K562 (cell line): ENCODE results near the gene NPDC1. TPM values are rescaled to one million over a fixed set of nuclear protein-coding genes. Genes with fewer than 3 reads are reported as not detected.
A peak's percentile ranks its signal among the peaks of the same experiment; 100 is the strongest.

Experiments used
- BCL6 ChIP-seq: fragments of 250-450 bp; sonication (Bioruptor Pico); IDR thresholded peaks from 2 replicates; pipeline ENCODE4 v1.4.0; 2020
- BDP1 ChIP-seq: IDR thresholded peaks from 3 replicates; pipeline ENCODE4 v1.6.1; 2011; ENCODE audit not compliant: insufficient read length, insufficient read depth
- CAMTA2 ChIP-seq: fragments of 250-450 bp; sonication (Bioruptor Pico); conservative IDR thresholded peaks from 2 replicates; pipeline ENCODE4 v1.5.1; 2022
- HNRNPL ChIP-seq: fragments of 200-400 bp; formaldehyde crosslinking; IDR thresholded peaks from 2 replicates; pipeline ENCODE4 v1.6.1; 2017; ENCODE audit warnings: low read depth, mild to moderate bottlenecking, low read length
- NEUROD1 ChIP-seq: fragments of 150-350 bp; IDR thresholded peaks from 2 replicates; pipeline ENCODE4 v1.6.1; 2014; ENCODE audit warnings: borderline replicate concordance, low read length, low read depth; ENCODE audit not compliant: partially characterized antibody
- PHB2 ChIP-seq: fragments of 450-650 bp; IDR thresholded peaks from 2 replicates; pipeline ENCODE4 v1.6.1; 2017; ENCODE audit warnings: low read depth
- POLR2A ChIP-seq: fragments of 450-650 bp; conservative IDR thresholded peaks from 2 replicates; pipeline ENCODE4 v1.6.1; 2016
- SMARCA5 ChIP-seq: fragments of 450-650 bp; IDR thresholded peaks from 2 replicates; pipeline ENCODE4 v1.6.1; 2016
- SP2 ChIP-seq: IDR thresholded peaks from 2 replicates; pipeline ENCODE4 v1.6.1; 2011; ENCODE audit warnings: mild to moderate bottlenecking, low read depth, low read length, moderate library complexity; ENCODE audit not compliant: poor library complexity, severe bottlenecking; ENCODE audit errors: extremely low read depth
- SUPT5H ChIP-seq: fragments of 450-650 bp; IDR thresholded peaks from 2 replicates; pipeline ENCODE4 v1.6.1; 2016
- ZNF134 ChIP-seq: fragments of 250-450 bp; sonication (Bioruptor Pico); conservative IDR thresholded peaks from 2 replicates; pipeline ENCODE4 v1.4.0; 2020
- polyA plus RNA-seq, 8 experiments: library from polyadenylated mRNA; depleted of rRNA in 4 of 8; stranded (reverse) in 5 of 8; unstranded in 3 of 8; fragments of >200 nt; fragmentation: Nextera tagmentation in 2 of 8; fragmentation: Illumina TruSeq in 1 of 8; extraction: Ambion mirVana in 2 of 8; extraction: Trizol in 1 of 8; gene quantifications; 2 replicates each; pipeline versions ENCODE4 v1.2.1 to v1.2.3, GENCODE V29; 2011 to 2014; ENCODE audit warnings: inconsistent platforms in 1 of 8, missing spikeins in 1 of 8
- total RNA-seq, 7 experiments: library from RNA; depleted of rRNA in 6 of 7; stranded (reverse); fragments of >200 nt in 6 of 7; fragmentation: Illumina TruSeq in 2 of 7; extraction: Trizol in 2 of 7; gene quantifications; 2 replicates each; pipeline versions ENCODE4 v1.2.1 to v1.2.3, GENCODE V29; 2011 to 2021; ENCODE audit warnings: low replicate concordance in 1 of 7
- TF ChIP-seq, protein P1 (sequence below): fragments of 450-650 bp; IDR thresholded peaks from 2 replicates; pipeline ENCODE4 v1.6.1; 2016; ENCODE audit warnings: mild to moderate bottlenecking
- TF ChIP-seq, protein P2 (sequence below): sonication (generic); formaldehyde crosslinking; IDR thresholded peaks from 2 replicates; pipeline ENCODE4 v1.8.0; 2022; ENCODE audit warnings: missing genetic modification reagents, mild to moderate bottlenecking, moderate library complexity, borderline replicate concordance
- TF ChIP-seq, protein P3 (sequence below): sonication (generic); formaldehyde crosslinking; IDR thresholded peaks from 2 replicates; pipeline ENCODE4 v1.8.0; 2022; ENCODE audit warnings: mild to moderate bottlenecking, missing genetic modification reagents, borderline replicate concordance
- TF ChIP-seq, protein P4 (sequence below): fragments of 450-650 bp; formaldehyde crosslinking; IDR thresholded peaks from 2 replicates; pipeline ENCODE4 v1.4.0; 2020; ENCODE audit warnings: mild to moderate bottlenecking
- TF ChIP-seq, protein P5 (sequence below): fragments of 250-450 bp; sonication (Bioruptor Pico); IDR thresholded peaks from 2 replicates; pipeline ENCODE4 v1.9.0; 2021; ENCODE audit warnings: mild to moderate bottlenecking, inconsistent platforms
- TF ChIP-seq, protein P6 (sequence below): fragments of 450-650 bp; IDR thresholded peaks from one replicate; pipeline ENCODE4 v1.6.1; 2018; ENCODE audit warnings: mild to moderate bottlenecking, moderate library complexity; ENCODE audit not compliant: partially characterized antibody
- TF ChIP-seq, protein P7 (sequence below): fragments of 450-650 bp; formaldehyde crosslinking; IDR thresholded peaks from 2 replicates; pipeline ENCODE4 v1.4.0; 2020; ENCODE audit warnings: mild to moderate bottlenecking, moderate library complexity

Gene NPDC1
- total and polyA plus RNA-seq, 9 of the 15 experiments (the other 6 are each of a cell fraction or from before 2014, with no cell fraction given): 0.06 to 2.1 (median 0.53) TPM; not detected in 3

DNA sequence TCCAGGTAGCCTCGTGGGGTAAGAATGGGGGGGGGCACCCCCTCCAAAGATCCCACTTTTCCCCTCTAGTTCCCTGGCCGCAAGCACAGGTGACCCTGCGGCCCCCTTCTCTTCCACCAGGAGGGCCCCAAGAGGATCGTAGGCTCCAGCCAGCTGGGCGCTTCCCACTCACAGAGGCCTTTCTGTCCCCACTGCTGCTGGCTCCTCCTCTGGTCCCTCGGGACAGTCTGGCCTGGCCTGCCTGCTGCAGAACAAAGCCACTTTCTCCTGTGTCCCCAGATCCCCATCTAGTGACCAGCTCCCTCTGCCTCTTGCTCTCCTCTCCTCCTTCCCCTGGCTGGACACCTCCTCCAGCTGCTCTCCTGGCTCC is 24.9 kb upstream of the NPDC1 start (continued):
- TF ChIP-seq, protein P1, sequence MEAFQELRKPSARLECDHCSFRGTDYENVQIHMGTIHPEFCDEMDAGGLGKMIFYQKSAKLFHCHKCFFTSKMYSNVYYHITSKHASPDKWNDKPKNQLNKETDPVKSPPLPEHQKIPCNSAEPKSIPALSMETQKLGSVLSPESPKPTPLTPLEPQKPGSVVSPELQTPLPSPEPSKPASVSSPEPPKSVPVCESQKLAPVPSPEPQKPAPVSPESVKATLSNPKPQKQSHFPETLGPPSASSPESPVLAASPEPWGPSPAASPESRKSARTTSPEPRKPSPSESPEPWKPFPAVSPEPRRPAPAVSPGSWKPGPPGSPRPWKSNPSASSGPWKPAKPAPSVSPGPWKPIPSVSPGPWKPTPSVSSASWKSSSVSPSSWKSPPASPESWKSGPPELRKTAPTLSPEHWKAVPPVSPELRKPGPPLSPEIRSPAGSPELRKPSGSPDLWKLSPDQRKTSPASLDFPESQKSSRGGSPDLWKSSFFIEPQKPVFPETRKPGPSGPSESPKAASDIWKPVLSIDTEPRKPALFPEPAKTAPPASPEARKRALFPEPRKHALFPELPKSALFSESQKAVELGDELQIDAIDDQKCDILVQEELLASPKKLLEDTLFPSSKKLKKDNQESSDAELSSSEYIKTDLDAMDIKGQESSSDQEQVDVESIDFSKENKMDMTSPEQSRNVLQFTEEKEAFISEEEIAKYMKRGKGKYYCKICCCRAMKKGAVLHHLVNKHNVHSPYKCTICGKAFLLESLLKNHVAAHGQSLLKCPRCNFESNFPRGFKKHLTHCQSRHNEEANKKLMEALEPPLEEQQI: no peak
- TF ChIP-seq HNRNPL: no peak
- no peak for TF ChIP-seq BDP1
- no peak for TF ChIP-seq BCL6 (CRISPR knock-in tag)
- TF ChIP-seq, protein P2, sequence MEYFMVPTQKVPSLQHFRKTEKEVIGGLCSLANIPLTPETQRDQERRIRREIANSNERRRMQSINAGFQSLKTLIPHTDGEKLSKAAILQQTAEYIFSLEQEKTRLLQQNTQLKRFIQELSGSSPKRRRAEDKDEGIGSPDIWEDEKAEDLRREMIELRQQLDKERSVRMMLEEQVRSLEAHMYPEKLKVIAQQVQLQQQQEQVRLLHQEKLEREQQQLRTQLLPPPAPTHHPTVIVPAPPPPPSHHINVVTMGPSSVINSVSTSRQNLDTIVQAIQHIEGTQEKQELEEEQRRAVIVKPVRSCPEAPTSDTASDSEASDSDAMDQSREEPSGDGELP (CRISPR knock-in tag): peak; percentile 95
- TF ChIP-seq, protein P3, sequence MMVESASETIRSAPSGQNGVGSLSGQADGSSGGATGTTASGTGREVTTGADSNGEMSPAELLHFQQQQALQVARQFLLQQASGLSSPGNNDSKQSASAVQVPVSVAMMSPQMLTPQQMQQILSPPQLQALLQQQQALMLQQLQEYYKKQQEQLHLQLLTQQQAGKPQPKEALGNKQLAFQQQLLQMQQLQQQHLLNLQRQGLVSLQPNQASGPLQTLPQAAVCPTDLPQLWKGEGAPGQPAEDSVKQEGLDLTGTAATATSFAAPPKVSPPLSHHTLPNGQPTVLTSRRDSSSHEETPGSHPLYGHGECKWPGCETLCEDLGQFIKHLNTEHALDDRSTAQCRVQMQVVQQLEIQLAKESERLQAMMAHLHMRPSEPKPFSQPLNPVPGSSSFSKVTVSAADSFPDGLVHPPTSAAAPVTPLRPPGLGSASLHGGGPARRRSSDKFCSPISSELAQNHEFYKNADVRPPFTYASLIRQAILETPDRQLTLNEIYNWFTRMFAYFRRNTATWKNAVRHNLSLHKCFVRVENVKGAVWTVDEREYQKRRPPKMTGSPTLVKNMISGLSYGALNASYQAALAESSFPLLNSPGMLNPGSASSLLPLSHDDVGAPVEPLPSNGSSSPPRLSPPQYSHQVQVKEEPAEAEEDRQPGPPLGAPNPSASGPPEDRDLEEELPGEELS (CRISPR knock-in tag): no peak
- no peak for TF ChIP-seq PHB2
- TF ChIP-seq POLR2A: 0 out of 2 replicates have a peak, but pooled peaks have one; percentile 8
- TF ChIP-seq, protein P4, sequence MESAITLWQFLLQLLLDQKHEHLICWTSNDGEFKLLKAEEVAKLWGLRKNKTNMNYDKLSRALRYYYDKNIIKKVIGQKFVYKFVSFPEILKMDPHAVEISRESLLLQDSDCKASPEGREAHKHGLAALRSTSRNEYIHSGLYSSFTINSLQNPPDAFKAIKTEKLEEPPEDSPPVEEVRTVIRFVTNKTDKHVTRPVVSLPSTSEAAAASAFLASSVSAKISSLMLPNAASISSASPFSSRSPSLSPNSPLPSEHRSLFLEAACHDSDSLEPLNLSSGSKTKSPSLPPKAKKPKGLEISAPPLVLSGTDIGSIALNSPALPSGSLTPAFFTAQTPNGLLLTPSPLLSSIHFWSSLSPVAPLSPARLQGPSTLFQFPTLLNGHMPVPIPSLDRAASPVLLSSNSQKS (CRISPR knock-in tag): no peak
- TF ChIP-seq NEUROD1: peak; percentile 1
- TF ChIP-seq, protein P5, sequence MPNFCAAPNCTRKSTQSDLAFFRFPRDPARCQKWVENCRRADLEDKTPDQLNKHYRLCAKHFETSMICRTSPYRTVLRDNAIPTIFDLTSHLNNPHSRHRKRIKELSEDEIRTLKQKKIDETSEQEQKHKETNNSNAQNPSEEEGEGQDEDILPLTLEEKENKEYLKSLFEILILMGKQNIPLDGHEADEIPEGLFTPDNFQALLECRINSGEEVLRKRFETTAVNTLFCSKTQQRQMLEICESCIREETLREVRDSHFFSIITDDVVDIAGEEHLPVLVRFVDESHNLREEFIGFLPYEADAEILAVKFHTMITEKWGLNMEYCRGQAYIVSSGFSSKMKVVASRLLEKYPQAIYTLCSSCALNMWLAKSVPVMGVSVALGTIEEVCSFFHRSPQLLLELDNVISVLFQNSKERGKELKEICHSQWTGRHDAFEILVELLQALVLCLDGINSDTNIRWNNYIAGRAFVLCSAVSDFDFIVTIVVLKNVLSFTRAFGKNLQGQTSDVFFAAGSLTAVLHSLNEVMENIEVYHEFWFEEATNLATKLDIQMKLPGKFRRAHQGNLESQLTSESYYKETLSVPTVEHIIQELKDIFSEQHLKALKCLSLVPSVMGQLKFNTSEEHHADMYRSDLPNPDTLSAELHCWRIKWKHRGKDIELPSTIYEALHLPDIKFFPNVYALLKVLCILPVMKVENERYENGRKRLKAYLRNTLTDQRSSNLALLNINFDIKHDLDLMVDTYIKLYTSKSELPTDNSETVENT (CRISPR knock-in tag): no peak
- no peak for TF ChIP-seq SUPT5H
- TF ChIP-seq, protein P6, sequence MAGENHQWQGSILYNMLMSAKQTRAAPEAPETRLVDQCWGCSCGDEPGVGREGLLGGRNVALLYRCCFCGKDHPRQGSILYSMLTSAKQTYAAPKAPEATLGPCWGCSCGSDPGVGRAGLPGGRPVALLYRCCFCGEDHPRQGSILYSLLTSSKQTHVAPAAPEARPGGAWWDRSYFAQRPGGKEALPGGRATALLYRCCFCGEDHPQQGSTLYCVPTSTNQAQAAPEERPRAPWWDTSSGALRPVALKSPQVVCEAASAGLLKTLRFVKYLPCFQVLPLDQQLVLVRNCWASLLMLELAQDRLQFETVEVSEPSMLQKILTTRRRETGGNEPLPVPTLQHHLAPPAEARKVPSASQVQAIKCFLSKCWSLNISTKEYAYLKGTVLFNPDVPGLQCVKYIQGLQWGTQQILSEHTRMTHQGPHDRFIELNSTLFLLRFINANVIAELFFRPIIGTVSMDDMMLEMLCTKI: no peak
- TF ChIP-seq CAMTA2 (CRISPR knock-in tag): no peak
- TF ChIP-seq, protein P7, sequence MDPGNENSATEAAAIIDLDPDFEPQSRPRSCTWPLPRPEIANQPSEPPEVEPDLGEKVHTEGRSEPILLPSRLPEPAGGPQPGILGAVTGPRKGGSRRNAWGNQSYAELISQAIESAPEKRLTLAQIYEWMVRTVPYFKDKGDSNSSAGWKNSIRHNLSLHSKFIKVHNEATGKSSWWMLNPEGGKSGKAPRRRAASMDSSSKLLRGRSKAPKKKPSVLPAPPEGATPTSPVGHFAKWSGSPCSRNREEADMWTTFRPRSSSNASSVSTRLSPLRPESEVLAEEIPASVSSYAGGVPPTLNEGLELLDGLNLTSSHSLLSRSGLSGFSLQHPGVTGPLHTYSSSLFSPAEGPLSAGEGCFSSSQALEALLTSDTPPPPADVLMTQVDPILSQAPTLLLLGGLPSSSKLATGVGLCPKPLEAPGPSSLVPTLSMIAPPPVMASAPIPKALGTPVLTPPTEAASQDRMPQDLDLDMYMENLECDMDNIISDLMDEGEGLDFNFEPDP: no peak
- TF ChIP-seq ZNF134 (CRISPR knock-in tag): no peak
- TF ChIP-seq SP2: no peak
- TF ChIP-seq SMARCA5: 0 out of 2 replicates have a peak, but pooled peaks have one; percentile 16
